Inflammatory macrophage (primary cell): ENCODE data around the gene TNK2.
"Not testable (repeated sequence)": the region's sequence is repeated elsewhere in the genome, so short reads cannot be mapped to it uniquely, and the experiment has no call there.

Source experiments
- DNase-seq, 2 donors: peaks; one replicate each; pipeline ENCODE4 v3.0.0-alpha.2; 2020 to 2022

The TNK2 gene

GRCh38 chr3:195868336-195868865, 40.0 kb downstream of the TNK2 start:
- DNase-seq, result no peak

- DNase-seq, result no peak
Observed at GRCh38 chr3:195867631-195868335, 40.6 kb downstream of the TNK2 start.

- DNase-seq, result no peak
Observed at GRCh38 chr3:195866686-195867511, 41.5 kb downstream of the TNK2 start.

GRCh38 chr3:195865752-195866151, 42.6 kb downstream of the TNK2 start:
- DNase-seq, result no peak

- DNase-seq, result peak; percentile 70 to 77
Observed at GRCh38 chr3:195863121-195864061, 45.0 kb downstream of the TNK2 start.

- not testable (repeated sequence) for DNase-seq
Observed at GRCh38 chr3:195862318-195862717, 46.0 kb downstream of the TNK2 start.

GRCh38 chr3:195860456-195860855, 47.9 kb downstream of the TNK2 start:
- no peak for DNase-seq

- no peak for DNase-seq
Observed at GRCh38 chr3:195859846-195860411, 48.4 kb downstream of the TNK2 start.

GRCh38 chr3:195859061-195859845, 49.1 kb downstream of the TNK2 start:
- peak; percentile 67 to 74 for DNase-seq

GRCh38 chr3:195856410-195857084, 51.8 kb downstream of the TNK2 start:
- no peak for DNase-seq

- no peak for DNase-seq
Observed at GRCh38 chr3:195855471-195856409, 52.6 kb downstream of the TNK2 start.

- DNase-seq, result no peak
Observed at GRCh38 chr3:195854628-195855294, 53.6 kb downstream of the TNK2 start.

- DNase-seq, result no peak
Observed at GRCh38 chr3:195853996-195854395, 54.4 kb downstream of the TNK2 start.

- DNase-seq, result no peak
Observed at GRCh38 chr3:195853036-195853435, 55.3 kb downstream of the TNK2 start.

GRCh38 chr3:195850857-195851543, 57.4 kb downstream of the TNK2 start:
- DNase-seq, result peak; percentile 95 to 96

GRCh38 chr3:195849322-195850074, 58.9 kb downstream of the TNK2 start:
- no peak for DNase-seq
